HepG2 (cell line): Measurements from ENCODE around the gene EMB. TPM values are rescaled to one million over a fixed set of nuclear protein-coding genes. Genes with fewer than 3 reads are reported as not detected.

ENCODE experiments used
- ATAC-seq: fragments of 200-7000 bp; cut with Tn5 transposase; 3 replicates; pipeline ENCODE4 v1.9.1; 2020; ENCODE audit warnings: mild to moderate bottlenecking, moderate library complexity
- BruUV-seq: library from RNA; stranded (reverse); fragments of 400-500 nt; replicated peaks from 2 replicates; lab custom pipeline; 2021; lab: Mats Ljungman, UMichigan
- CTCF ChIA-PET: fragments of 300-600 bp; formaldehyde crosslinking; extraction: SDS; loops from one replicate; lab custom pipeline; 2021; ENCODE audit warnings: low total read pairs, inconsistent platforms, low intra/inter-chr PET ratio; lab: Yijun Ruan, JAX
- POLR2A ChIA-PET: fragments of 350-600 bp; sonication (Branson Sonifier 250); formaldehyde crosslinking; loops from one replicate; lab custom pipeline; 2020; ENCODE audit warnings: antibody characterized with exemption, inconsistent platforms; lab: Yijun Ruan, JAX
- DNase-seq: peaks from one replicate; pipeline ENCODE4 v3.0.0-alpha.2; 2015; ENCODE audit warnings: low spot score
- FAIRE-seq: peaks from 3 replicates; lab custom pipeline; 2011; peaks lifted over from hg19 to GRCh38; lab: Jason Lieb, UNC
- H2AFZ ChIP-seq: one replicate; pipeline ENCODE4 v1.6.1; 2011; ENCODE audit warnings: low read length, inconsistent platforms
- H3K27ac ChIP-seq: fragments of 300-600 bp; 3 replicates; pipeline ENCODE4 v1.8.0; 2011; ENCODE audit warnings: mixed run types, mild to moderate bottlenecking, mixed read lengths, low read length, inconsistent platforms; ENCODE audit not compliant: insufficient read depth; ENCODE audit errors: extremely low read length
- H3K27me3 ChIP-seq, 2 experiments: fragments of 200-600 bp in 1 of 2; 2 replicates in 1 of 2; 3 replicates in 1 of 2; pipeline versions ENCODE4 v1.6.0 to v1.8.0; 2011; ENCODE audit warnings: low read length in 2 of 2, mild to moderate bottlenecking in 2 of 2, moderate library complexity in 2 of 2, inconsistent platforms in 1 of 2; ENCODE audit not compliant: insufficient read depth in 2 of 2, control insufficient read depth in 1 of 2
- H3K36me3 ChIP-seq, 2 experiments: fragments of 200-600 bp in 1 of 2; replicated peaks in 1 of 2; 2 replicates in 1 of 2; 3 replicates in 1 of 2; pipeline versions ENCODE4 v1.5.1 to v1.8.0; 2011; ENCODE audit warnings: low read length in 2 of 2, inconsistent platforms in 1 of 2; ENCODE audit not compliant: insufficient read depth in 2 of 2, control insufficient read depth in 1 of 2
- H3K4me1 ChIP-seq: 2 replicates; pipeline ENCODE4 v1.5.1; 2012; ENCODE audit warnings: low read length, inconsistent platforms; ENCODE audit not compliant: insufficient read depth
- H3K4me2 ChIP-seq: 2 replicates; pipeline ENCODE4 v1.6.0; 2011; ENCODE audit warnings: low read depth, low read length, inconsistent platforms
- H3K4me3 ChIP-seq, 3 experiments: fragments of 200-600 bp in 1 of 3; sonication (generic), shearing (Covaris generic) in 1 of 3; replicated peaks in 1 of 3; 2 replicates each; pipeline ENCODE4 v1.5.1; 2011 to 2016; ENCODE audit warnings: low read length in 3 of 3, inconsistent platforms in 2 of 3, low read depth in 2 of 3, mild to moderate bottlenecking in 2 of 3, control low read depth in 1 of 3, mixed read lengths in 1 of 3; ENCODE audit not compliant: insufficient read depth in 1 of 3
- H3K79me2 ChIP-seq: one replicate; pipeline ENCODE4 v1.6.1; 2011; ENCODE audit warnings: low read length, inconsistent platforms; ENCODE audit not compliant: insufficient read depth
- H3K9ac ChIP-seq: 2 replicates; pipeline ENCODE4 v1.6.0; 2011; ENCODE audit warnings: mild to moderate bottlenecking, low read depth, low read length, inconsistent platforms; ENCODE audit not compliant: insufficient read depth
- H3K9me3 ChIP-seq: 2 replicates; pipeline ENCODE4 v1.5.1; 2012; ENCODE audit warnings: mild to moderate bottlenecking, low read length
- H4K20me1 ChIP-seq: 2 replicates; pipeline ENCODE4 v1.6.0; 2011; ENCODE audit warnings: inconsistent platforms, mild to moderate bottlenecking, low read length, moderate library complexity; ENCODE audit not compliant: insufficient read depth
- ARID5B ChIP-seq: IDR thresholded peaks from 2 replicates; pipeline ENCODE4 v1.4.0; 2020; ENCODE audit warnings: mild to moderate bottlenecking, missing genetic modification reagents
- ATF4 ChIP-seq, 2 experiments: fragments of 450-650 bp in 1 of 2; sonication (generic) in 1 of 2; formaldehyde crosslinking; IDR thresholded peaks; 2 replicates each; pipeline versions ENCODE4 v1.5.0 to v1.8.0; 2020 to 2022; ENCODE audit warnings: mild to moderate bottlenecking in 1 of 2, missing genetic modification reagents in 1 of 2
- ATF5 ChIP-seq: sonication (generic); formaldehyde crosslinking; IDR thresholded peaks from 2 replicates; pipeline ENCODE4 v1.4.0; 2020; ENCODE audit warnings: mild to moderate bottlenecking, low read depth, missing genetic modification reagents
- BORCS8-MEF2B ChIP-seq: sonication (generic); formaldehyde crosslinking; IDR thresholded peaks from 2 replicates; pipeline ENCODE4 v1.8.0; 2022; ENCODE audit warnings: mild to moderate bottlenecking, missing genetic modification reagents
- EEA1 ChIP-seq: sonication (generic); formaldehyde crosslinking; IDR thresholded peaks from 2 replicates; pipeline ENCODE4 v1.5.1; 2020; ENCODE audit warnings: mild to moderate bottlenecking, missing genetic modification reagents, borderline replicate concordance
- EP300 ChIP-seq, 3 experiments: sonication (generic) in 1 of 3; formaldehyde crosslinking in 1 of 3; IDR thresholded peaks; 2 replicates each; pipeline versions ENCODE4 v1.5.1 to v1.6.1; 2011 to 2020; ENCODE audit warnings: low read depth in 2 of 3, low read length in 2 of 3, borderline replicate concordance in 1 of 3, improper control_type of control experiment in 1 of 3, mild to moderate bottlenecking in 1 of 3, missing genetic modification reagents in 1 of 3, moderate library complexity in 1 of 3
- GATAD2A ChIP-seq: IDR thresholded peaks from 2 replicates; pipeline ENCODE4 v1.6.1; 2016
- GLMP ChIP-seq: sonication (generic); formaldehyde crosslinking; IDR thresholded peaks from 2 replicates; pipeline ENCODE4 v1.9.0; 2021; ENCODE audit warnings: missing genetic modification reagents, mild to moderate bottlenecking, borderline replicate concordance
- HOXA3 ChIP-seq: sonication (generic); formaldehyde crosslinking; IDR thresholded peaks from 2 replicates; pipeline ENCODE4 v1.5.0; 2020; ENCODE audit warnings: missing genetic modification reagents
- KAT7 ChIP-seq: IDR thresholded peaks from 2 replicates; pipeline ENCODE4 v1.6.1; 2018; ENCODE audit warnings: borderline replicate concordance, missing compliant biosample characterization
- KDM5A ChIP-seq: fragments of 200-600 bp; sonication (generic); IDR thresholded peaks from 2 replicates; pipeline ENCODE4 v1.7.0; 2018; ENCODE audit warnings: antibody characterized with exemption, mild to moderate bottlenecking, low read length, borderline replicate concordance
- PAWR ChIP-seq: sonication (generic); formaldehyde crosslinking; IDR thresholded peaks from 2 replicates; pipeline ENCODE4 v1.4.0; 2020; ENCODE audit warnings: missing genetic modification reagents, mild to moderate bottlenecking, borderline replicate concordance
- RAD21 ChIP-seq: fragments of 450-650 bp; formaldehyde crosslinking; IDR thresholded peaks from 2 replicates; pipeline ENCODE4 v1.5.0; 2020; ENCODE audit warnings: mild to moderate bottlenecking
- SMARCC2 ChIP-seq: fragments of 450-650 bp; IDR thresholded peaks from 2 replicates; pipeline ENCODE4 v1.6.1; 2017; ENCODE audit warnings: antibody characterized with exemption, mild to moderate bottlenecking
- SUZ12 ChIP-seq: fragments of 150-350 bp; IDR thresholded peaks from 2 replicates; pipeline ENCODE4 v1.6.1; 2014; ENCODE audit warnings: low read depth, low read length
- ZNF121 ChIP-seq: sonication (generic); formaldehyde crosslinking; IDR thresholded peaks from 2 replicates; pipeline ENCODE4 v1.5.0; 2020; ENCODE audit warnings: mild to moderate bottlenecking, missing genetic modification reagents
- ZNF629 ChIP-seq: sonication (generic); formaldehyde crosslinking; conservative IDR thresholded peaks from 2 replicates; pipeline ENCODE4 v1.5.0; 2020; ENCODE audit warnings: missing genetic modification reagents
- ZNF747 ChIP-seq: sonication (generic); formaldehyde crosslinking; IDR thresholded peaks from 2 replicates; pipeline ENCODE4 v1.8.1; 2023; ENCODE audit warnings: missing genetic modification reagents, mild to moderate bottlenecking, borderline replicate concordance
- WGBS: methylation state at CpG from one replicate; pipeline ENCODE4 v1.1.6; 2017; ENCODE audit warnings: low lambda C conversion rate; 5-methylcytosine and 5-hydroxymethylcytosine counted together
- in situ Hi-C: cut with HindIII; loops from 2 replicates; pipeline ENCODE4 v1.10.0; 2017; ENCODE audit warnings: low pct_unique_long_range_greater_than_20kb; ENCODE audit not compliant: extremely low pct_ligation_motif_present
- intact Hi-C: fragments of 100-400 bp; cut with micrococcal nuclease; formaldehyde crosslinking; loops from one replicate; pipeline ENCODE4 v1.10.0; 2022; ENCODE audit not compliant: unreplicated experiment
- polyA plus RNA-seq, 8 experiments: library from polyadenylated mRNA; depleted of rRNA in 3 of 8; stranded (reverse) in 7 of 8; unstranded in 1 of 8; fragments of >200 nt; fragmentation: Illumina TruSeq in 4 of 8; extraction: Trizol in 4 of 8; gene quantifications; 2 replicates each; pipeline versions ENCODE4 v1.2.1 to v1.2.3, GENCODE V29; 2011 to 2016; ENCODE audit warnings: low read depth in 4 of 8, missing spikeins in 1 of 8, mixed read lengths in 1 of 8; ENCODE audit not compliant: insufficient read depth in 1 of 8
- total RNA-seq, 5 experiments: library from RNA; depleted of rRNA; stranded (reverse); fragments of >200 nt; fragmentation: Illumina TruSeq; extraction: Trizol; gene quantifications; 2 replicates each; pipeline ENCODE4 v1.2.3, GENCODE V29; 2016; ENCODE audit warnings: low read depth in 1 of 5

Gene EMB
- total and polyA plus RNA-seq, 2 of the 13 experiments (the other 11 are each of a cell fraction or from before 2014, with no cell fraction given) = 0.01 TPM; not detected in 1

- POLR2A ChIA-PET = no interaction called here
- no peak for TF ChIP-seq PAWR (CRISPR knock-in tag)
- no peak for TF ChIP-seq ARID5B
- TF ChIP-seq ZNF121 (CRISPR knock-in tag) = no peak
- no peak for TF ChIP-seq SMARCC2
- TF ChIP-seq RAD21 = no peak
- no peak for TF ChIP-seq EEA1 (CRISPR knock-in tag)
- no peak for TF ChIP-seq HOXA3 (CRISPR knock-in tag)
- no peak for TF ChIP-seq ZNF629
- no peak for TF ChIP-seq GLMP
- TF ChIP-seq KDM5A = no peak
- TF ChIP-seq GATAD2A (CRISPR knock-in tag) = no peak
- TF ChIP-seq EP300 (IDR thresholded peaks at IDR 0.05; ENCODE audit: low read depth in 2 of 2, low read length in 2 of 2) = no peak
- no peak for TF ChIP-seq EP300 (CRISPR knock-in tag; IDR thresholded peaks at IDR 0.05; ENCODE audit: borderline replicate concordance)
- no peak for TF ChIP-seq ATF5
- no peak for TF ChIP-seq SUZ12
- no peak for TF ChIP-seq KAT7 (CRISPR knock-in tag)
- TF ChIP-seq ATF4 (CRISPR knock-in tag; IDR thresholded peaks at IDR 0.05) = no peak
- TF ChIP-seq ZNF747 (CRISPR knock-in tag) = no peak
- no peak for TF ChIP-seq BORCS8-MEF2B
Observed at GRCh38 chr5:50463047-50463446, 22.0 kb upstream of the EMB start.

More at GRCh38 chr5:50463047-50463446, 22.0 kb upstream of the EMB start:
- H3K4me3 ChIP-seq = no peak overlapping the region
- ATAC-seq = no peak
- DNase-seq = no peak
- peaks cover 40% of the 10 kb centered on the region for H3K9me3 ChIP-seq
- FAIRE-seq = no peak
- no peak overlapping the region for H3K9ac ChIP-seq
- intact Hi-C loops = no loop called here
- no TSS peak for BruUV-seq
- in situ Hi-C loops = no loop called here
- no peak overlapping the region for H3K4me2 ChIP-seq
- no peaks in the 10 kb centered on the region for H3K36me3 ChIP-seq
- WGBS = 25% methylated on average over 2 of the region's 2 CpGs
- H4K20me1 ChIP-seq = no peaks in the 10 kb centered on the region
- H3K4me1 ChIP-seq = no peaks in the 10 kb centered on the region
- H3K79me2 ChIP-seq = no peaks in the 10 kb centered on the region
- H3K27ac ChIP-seq = no peak overlapping the region
- CTCF ChIA-PET = no interaction called here
- H3K27me3 ChIP-seq = no peaks in the 10 kb centered on the region
- H2AFZ ChIP-seq = no peak overlapping the region
